ENCODE results near the gene FRMD4B.

DNA sequence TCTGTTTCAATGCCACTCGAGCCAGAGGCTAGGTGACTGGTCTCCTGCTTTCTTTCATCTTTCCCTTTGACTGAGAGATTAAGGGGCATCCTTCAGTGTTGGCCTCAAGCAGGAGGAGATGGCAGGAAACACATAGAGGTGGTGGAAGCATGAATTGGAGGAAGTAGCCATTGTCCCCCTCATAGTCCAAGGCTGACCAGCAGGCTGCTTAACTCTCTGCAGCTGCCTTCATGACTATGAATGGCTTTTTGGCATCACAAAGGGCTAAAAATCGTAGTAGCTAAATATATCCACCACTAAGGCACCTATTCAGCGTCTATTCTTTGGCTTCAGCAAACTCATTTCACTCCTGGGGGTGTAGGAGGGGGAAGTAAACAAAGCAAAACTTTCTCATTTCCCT is 7.0 kb upstream of the FRMD4B start:
- TF ChIP-seq, protein P1, sequence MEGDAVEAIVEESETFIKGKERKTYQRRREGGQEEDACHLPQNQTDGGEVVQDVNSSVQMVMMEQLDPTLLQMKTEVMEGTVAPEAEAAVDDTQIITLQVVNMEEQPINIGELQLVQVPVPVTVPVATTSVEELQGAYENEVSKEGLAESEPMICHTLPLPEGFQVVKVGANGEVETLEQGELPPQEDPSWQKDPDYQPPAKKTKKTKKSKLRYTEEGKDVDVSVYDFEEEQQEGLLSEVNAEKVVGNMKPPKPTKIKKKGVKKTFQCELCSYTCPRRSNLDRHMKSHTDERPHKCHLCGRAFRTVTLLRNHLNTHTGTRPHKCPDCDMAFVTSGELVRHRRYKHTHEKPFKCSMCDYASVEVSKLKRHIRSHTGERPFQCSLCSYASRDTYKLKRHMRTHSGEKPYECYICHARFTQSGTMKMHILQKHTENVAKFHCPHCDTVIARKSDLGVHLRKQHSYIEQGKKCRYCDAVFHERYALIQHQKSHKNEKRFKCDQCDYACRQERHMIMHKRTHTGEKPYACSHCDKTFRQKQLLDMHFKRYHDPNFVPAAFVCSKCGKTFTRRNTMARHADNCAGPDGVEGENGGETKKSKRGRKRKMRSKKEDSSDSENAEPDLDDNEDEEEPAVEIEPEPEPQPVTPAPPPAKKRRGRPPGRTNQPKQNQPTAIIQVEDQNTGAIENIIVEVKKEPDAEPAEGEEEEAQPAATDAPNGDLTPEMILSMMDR (IDR thresholded peaks at IDR 0.05): no peak
- TF ChIP-seq POLR2A (IDR thresholded peaks at IDR 0.05): no peak

Measured in lower leg skin (tissue), 3 donors.